GM12872 (cell line): Measurements from ENCODE around the gene OPRM1.

ENCODE experiments used
- CTCF ChIP-seq: IDR thresholded peaks from 3 replicates; pipeline ENCODE4 v1.5.1; 2011; ENCODE audit warnings: low read depth, mild to moderate bottlenecking, low read length, moderate library complexity; ENCODE audit not compliant: insufficient read depth

OPRM1 gene

GRCh38 chr6:154039231-154039842, at the start of gene OPRM1:
TSS of gene OPRM1 (plus strand) at chr6:154039240. CDS start at chr6:154039545, 305 bp downstream.
- no peak for TF ChIP-seq CTCF

GRCh38 chr6:153989989-153990388, 49.1 kb upstream of the OPRM1 start:
- no peak for TF ChIP-seq CTCF

DNA sequence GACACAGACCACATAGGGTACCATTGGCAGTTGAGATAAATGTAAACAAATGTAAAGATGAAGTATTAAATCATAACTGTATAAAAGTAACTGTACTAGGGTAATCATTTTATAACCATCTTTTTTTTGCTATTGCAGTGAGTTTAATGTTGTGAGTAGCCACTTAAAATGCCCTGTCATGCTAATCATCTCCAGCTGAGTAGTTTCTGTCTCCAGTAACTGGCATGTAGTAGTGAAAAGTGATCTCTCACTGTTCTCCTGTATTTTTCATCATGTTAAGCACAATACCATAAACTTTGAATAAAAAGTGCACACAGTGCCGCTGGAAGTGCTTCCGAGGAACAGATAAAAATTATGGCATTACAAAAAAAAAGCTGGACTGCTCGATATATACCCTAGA, 45.0 kb upstream of the OPRM1 start:
- TF ChIP-seq CTCF = no peak

GRCh38 chr6:153994811-153995210, 44.2 kb upstream of the OPRM1 start:
- no peak for TF ChIP-seq CTCF

DNA sequence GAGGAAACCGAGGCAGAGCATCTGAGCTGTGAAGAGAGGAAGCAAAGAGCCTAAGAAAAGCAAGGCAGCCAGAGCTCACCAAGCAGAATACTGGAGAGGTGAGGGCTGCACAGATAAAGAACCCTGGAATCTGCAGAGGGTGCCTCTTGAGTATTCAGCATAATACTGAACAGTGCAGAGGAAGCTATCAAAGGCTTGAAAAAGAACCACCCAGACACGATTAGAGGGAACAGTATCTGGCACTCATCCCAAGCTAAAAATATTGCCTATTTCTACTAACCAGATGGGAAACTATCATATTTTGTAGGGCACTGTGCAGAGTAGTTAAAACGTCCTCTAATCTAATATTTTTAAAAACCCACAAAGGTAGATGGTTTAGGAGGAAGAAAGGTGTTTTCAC, 41.8 kb upstream of the OPRM1 start:
- TF ChIP-seq CTCF = no peak

DNA sequence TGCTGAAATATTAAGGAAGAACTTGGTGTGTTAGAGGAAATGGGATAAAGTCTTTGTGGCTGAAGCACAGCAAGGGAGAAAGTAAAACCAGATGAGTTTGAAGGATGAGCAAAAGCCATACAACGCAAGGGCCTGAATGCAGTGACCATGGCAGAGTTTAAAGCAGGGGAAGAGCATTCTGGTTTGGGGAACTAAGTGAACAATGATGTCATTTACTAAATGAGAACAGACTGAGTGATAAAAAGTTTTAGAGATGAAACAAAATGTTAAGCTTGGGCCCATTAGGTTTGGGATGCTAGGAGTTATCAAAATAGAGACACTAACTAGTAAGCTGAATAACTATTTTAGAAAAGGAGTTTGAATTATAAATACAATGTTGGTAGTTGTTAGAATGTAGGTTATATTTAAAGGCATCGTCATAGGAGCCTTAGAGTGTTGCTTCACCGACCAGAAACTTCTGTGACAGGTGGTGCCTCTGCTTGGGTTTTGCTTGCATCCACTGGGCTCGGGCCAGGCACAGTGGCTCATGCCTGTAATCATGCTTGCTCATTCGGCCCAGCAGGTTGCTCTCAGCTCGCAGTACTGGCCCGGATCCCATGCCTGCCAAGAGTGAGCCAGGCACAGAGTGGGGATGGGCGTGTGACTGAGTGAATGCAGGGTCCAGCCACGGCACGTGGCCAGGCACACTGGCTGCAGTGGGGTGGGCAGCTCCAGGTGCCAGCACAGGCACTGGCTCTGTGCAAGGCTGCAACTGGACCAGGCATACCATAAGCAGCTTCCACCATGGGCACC, 37.4 kb upstream of the OPRM1 start:
- TF ChIP-seq CTCF = no peak

DNA sequence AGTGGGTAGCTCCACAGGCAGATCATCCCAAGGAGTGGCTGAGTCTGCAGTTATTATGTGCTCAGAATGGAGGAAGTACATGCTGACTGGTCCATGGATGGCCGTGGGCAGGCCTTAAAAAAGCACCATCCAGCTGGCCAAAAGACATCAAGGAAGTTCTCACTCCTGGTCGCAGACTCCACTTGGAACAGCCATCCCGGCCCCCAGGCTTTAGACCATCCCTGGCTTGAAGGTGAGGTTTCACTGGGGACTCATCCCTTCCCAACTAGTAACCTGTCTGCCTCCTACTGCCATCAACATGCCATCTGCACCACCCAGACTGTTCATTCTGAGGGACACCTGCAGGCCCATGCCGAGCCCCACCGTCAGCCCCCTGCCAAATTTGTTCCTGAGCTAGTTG, 36.1 kb upstream of the OPRM1 start:
- TF ChIP-seq CTCF = no peak
